ENCODE measurements around the gene SCAI. TPM values are rescaled to one million over a fixed set of nuclear protein-coding genes. Genes with fewer than 3 reads are reported as not detected.
A peak's percentile ranks its signal among the peaks of the same experiment; 100 is the strongest.

SCAI gene
- total and polyA plus RNA-seq, 9 of the 15 experiments (the other 6 are each of a cell fraction or from before 2014, with no cell fraction given): 0.70 to 12.4 (median 4.2) TPM

DNA sequence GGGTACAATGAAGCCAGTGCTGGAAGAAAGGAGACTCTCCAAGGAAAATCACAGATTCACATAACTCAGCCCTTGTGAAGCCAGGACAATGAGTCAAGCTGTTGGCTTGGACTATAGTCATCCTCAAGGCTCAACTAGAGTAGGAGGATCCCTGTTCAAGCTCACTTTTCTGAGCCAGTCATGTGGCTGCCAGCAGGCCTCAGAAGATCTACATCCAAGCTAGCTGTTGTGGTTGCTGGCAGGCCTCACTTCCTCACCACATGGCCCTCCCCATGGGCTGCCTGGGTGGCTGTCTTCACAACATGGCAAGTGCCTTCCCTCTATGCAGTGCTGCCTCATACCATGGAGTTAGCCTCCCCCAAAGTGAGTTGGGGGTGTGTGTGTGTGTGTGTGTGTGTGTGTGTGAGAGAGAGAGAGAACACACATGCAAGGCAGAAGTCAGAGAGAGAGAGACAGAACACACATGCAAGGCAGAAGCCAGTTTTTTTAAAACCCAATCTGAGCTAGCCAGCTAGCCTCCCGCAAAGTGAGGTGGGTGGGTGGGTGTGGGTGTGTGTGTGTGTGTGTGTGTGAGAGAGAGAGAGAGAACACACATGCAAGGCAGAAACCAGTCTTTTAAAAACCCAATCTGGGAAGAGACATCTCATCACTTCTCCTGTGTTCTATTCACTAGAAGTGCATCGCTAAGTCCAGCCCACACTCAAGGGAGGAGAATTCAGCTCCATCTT lies 17.1 kb downstream of the SCAI start (continued):
- TF ChIP-seq VEZF1 (CRISPR knock-in tag; IDR thresholded peaks at IDR 0.05): peak; percentile 70
- TF ChIP-seq RCOR1 (IDR thresholded peaks at IDR 0.05; ENCODE audit: borderline replicate concordance in 1 of 2, low read depth in 2 of 2, low read length in 2 of 2): 0 out of 4 replicates have a peak, but pooled peaks of 1 of the 2 experiments have one; percentile 54
- TF ChIP-seq PKNOX1 (IDR thresholded peaks at IDR 0.05): peak; percentile 46; the same call in 1 of the 2 replicates
- no peak for TF ChIP-seq PTRF (tag; IDR thresholded peaks at IDR 0.05)
- no peak for TF ChIP-seq HMGXB4 (CRISPR knock-in tag; IDR thresholded peaks at IDR 0.05)
- TF ChIP-seq ETV5 (CRISPR knock-in tag; IDR thresholded peaks at IDR 0.05; ENCODE audit: low read depth): 0 out of 2 replicates have a peak, but pooled peaks have one; percentile 20
- TF ChIP-seq, protein P1, sequence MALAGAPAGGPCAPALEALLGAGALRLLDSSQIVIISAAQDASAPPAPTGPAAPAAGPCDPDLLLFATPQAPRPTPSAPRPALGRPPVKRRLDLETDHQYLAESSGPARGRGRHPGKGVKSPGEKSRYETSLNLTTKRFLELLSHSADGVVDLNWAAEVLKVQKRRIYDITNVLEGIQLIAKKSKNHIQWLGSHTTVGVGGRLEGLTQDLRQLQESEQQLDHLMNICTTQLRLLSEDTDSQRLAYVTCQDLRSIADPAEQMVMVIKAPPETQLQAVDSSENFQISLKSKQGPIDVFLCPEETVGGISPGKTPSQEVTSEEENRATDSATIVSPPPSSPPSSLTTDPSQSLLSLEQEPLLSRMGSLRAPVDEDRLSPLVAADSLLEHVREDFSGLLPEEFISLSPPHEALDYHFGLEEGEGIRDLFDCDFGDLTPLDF (CRISPR knock-in tag; IDR thresholded peaks at IDR 0.05): no peak
- TF ChIP-seq RAD51 (IDR thresholded peaks at IDR 0.05; ENCODE audit: borderline replicate concordance, low read depth): peak; percentile 47; the same call in 1 of the 2 replicates
- peak; percentile 72; the same call in 1 of the 2 replicates for TF ChIP-seq SPI1 (IDR thresholded peaks at IDR 0.05; ENCODE audit: borderline replicate concordance, low read depth, low read length)
- TF ChIP-seq FOXK2 (conservative IDR thresholded peaks at IDR 0.05 in 1 of 2, IDR thresholded peaks at IDR 0.05 in 1 of 2; ENCODE audit: low read depth in 2 of 2): peak in 1 of 2 experiments; percentile 46; a peak in 2 of 4 replicates
- no peak for TF ChIP-seq GTF2B (IDR thresholded peaks at IDR 0.05; ENCODE audit: extremely low read depth, insufficient read length)
- peak; percentile 49; the same call in 1 of the 2 replicates for TF ChIP-seq MYC (IDR thresholded peaks at IDR 0.05; ENCODE audit: low read depth, low read length)
- TF ChIP-seq MYC (CRISPR knock-in tag; IDR thresholded peaks at IDR 0.05; ENCODE audit: borderline replicate concordance, low read depth): no peak
- TF ChIP-seq SRSF3 (IDR thresholded peaks at IDR 0.05; ENCODE audit: insufficient read depth, low read length): no peak
- TF ChIP-seq FOSL1 (tag; conservative IDR thresholded peaks at IDR 0.05): peak; percentile 56
- TF ChIP-seq MIER1 (IDR thresholded peaks at IDR 0.05; ENCODE audit: low read depth): no peak
- peak; percentile 41 for TF ChIP-seq MEIS2 (IDR thresholded peaks at IDR 0.05; ENCODE audit: partially characterized antibody)

All from K562 (cell line).